ENCODE measurements around the gene RHBDL2. TPM values are rescaled to one million over a fixed set of nuclear protein-coding genes. Genes with fewer than 3 reads are reported as not detected.

RHBDL2 gene
- total RNA-seq, 1 experiment from 2014 or later: not detected

- H3K9ac ChIP-seq (ENCODE audit: low read length): no peak overlapping the region
- BruUV-seq (replicated peaks): no TSS peak
- H3K79me2 ChIP-seq (ENCODE audit: insufficient read depth, low read length): no peaks in the 10 kb centered on the region
- ATAC-seq (no peak), DNase-seq (ENCODE audit: low read depth, low spot score) (no peak)
- ChIA-PET POLR2A (no interaction called here), CTCF (no interaction called here), RAD21 (ENCODE audit: low non-redundant PET in 1 of 2, low total read pairs in 2 of 2, uncharacterized antibody in 2 of 2, unreplicated experiment in 2 of 2) (no interaction called here)
- no peak overlapping the region for H3K4me2 ChIP-seq (ENCODE audit: low read length)
- H3K4me1 ChIP-seq (ENCODE audit: control insufficient read depth in 1 of 2, insufficient read depth in 2 of 2, low read length in 2 of 2): no peaks in the 10 kb centered on the region
- no peak overlapping the region for H2AFZ ChIP-seq (ENCODE audit: low read depth, low read length, poor library complexity, severe bottlenecking)
- no peaks in the 10 kb centered on the region for H3K27me3 ChIP-seq (ENCODE audit: insufficient read depth, low read length)
- no peak overlapping the region for H3K4me3 ChIP-seq (replicated peaks in 1 of 2; ENCODE audit: low read depth in 1 of 2, low read length in 2 of 2)
- no peak for TF ChIP-seq ZNF274 (IDR thresholded peaks at IDR 0.05; ENCODE audit: low read depth, low read length)
- TF ChIP-seq ATF3 (IDR thresholded peaks at IDR 0.05): no peak
- TF ChIP-seq CEBPB (IDR thresholded peaks at IDR 0.05; ENCODE audit: low read depth): no peak
- no peak for TF ChIP-seq TCF7L2 (IDR thresholded peaks at IDR 0.05; ENCODE audit: borderline replicate concordance, extremely low read depth, insufficient read depth, insufficient read length)
- no peak for TF ChIP-seq EZH2 (IDR thresholded peaks at IDR 0.05)
- no peak for TF ChIP-seq ELF1 (IDR thresholded peaks at IDR 0.05; ENCODE audit: borderline replicate concordance, low read depth)
- TF ChIP-seq FOSL1 (IDR thresholded peaks at IDR 0.05; ENCODE audit: low read depth): no peak
- TF ChIP-seq POLR2AphosphoS5 (IDR thresholded peaks at IDR 0.05; ENCODE audit: low read depth, low read length): no peak
- no peak for TF ChIP-seq YY1 (IDR thresholded peaks at IDR 0.05; ENCODE audit: extremely low read depth, insufficient replicate concordance, low read depth, low read length)
- no peaks in the 10 kb centered on the region for H4K20me1 ChIP-seq (ENCODE audit: insufficient read depth)
- no peaks in the 10 kb centered on the region for H3K9me3 ChIP-seq (ENCODE audit: control insufficient read depth in 1 of 2, insufficient read depth in 1 of 2, low read depth in 1 of 2, low read length in 2 of 2)
- intact Hi-C loops (cut with micrococcal nuclease): no loop called here
- H3K27ac ChIP-seq (ENCODE audit: low read depth, low read length): no peak overlapping the region
- no peaks in the 10 kb centered on the region for H3K9me2 ChIP-seq (ENCODE audit: insufficient read depth)
- H3K36me3 ChIP-seq (ENCODE audit: control insufficient read depth in 1 of 2, insufficient read depth in 2 of 2, low read length in 2 of 2): no peaks in the 10 kb centered on the region
These were observed 15.5 kb downstream of the RHBDL2 start for GRCh38 chr1:38926091-38926490.

GRCh38 chr1:38925391-38925790 is 16.2 kb downstream of the RHBDL2 start:
- Histone ChIP-seq H2AFZ (ENCODE audit: low read depth, low read length, poor library complexity, severe bottlenecking) (no peak overlapping the region), H3K27me3 (ENCODE audit: insufficient read depth, low read length) (no peaks in the 10 kb centered on the region), H3K9me3 (ENCODE audit: control insufficient read depth in 1 of 2, insufficient read depth in 1 of 2, low read depth in 1 of 2, low read length in 2 of 2) (no peaks in the 10 kb centered on the region), H4K20me1 (ENCODE audit: insufficient read depth) (no peaks in the 10 kb centered on the region), H3K36me3 (ENCODE audit: control insufficient read depth in 1 of 2, insufficient read depth in 2 of 2, low read length in 2 of 2) (no peaks in the 10 kb centered on the region), H3K4me3 (replicated peaks in 1 of 2; ENCODE audit: low read depth in 1 of 2, low read length in 2 of 2) (no peak overlapping the region), H3K27ac (ENCODE audit: low read depth, low read length) (no peak overlapping the region), H3K79me2 (ENCODE audit: insufficient read depth, low read length) (no peaks in the 10 kb centered on the region), H3K9me2 (ENCODE audit: insufficient read depth) (no peaks in the 10 kb centered on the region), H3K4me2 (ENCODE audit: low read length) (no peak overlapping the region), H3K9ac (ENCODE audit: low read length) (no peak overlapping the region), H3K4me1 (ENCODE audit: control insufficient read depth in 1 of 2, insufficient read depth in 2 of 2, low read length in 2 of 2) (no peaks in the 10 kb centered on the region)
- TF ChIP-seq ZNF274 (IDR thresholded peaks at IDR 0.05; ENCODE audit: low read depth, low read length) (no peak), ELF1 (IDR thresholded peaks at IDR 0.05; ENCODE audit: borderline replicate concordance, low read depth) (no peak), CEBPB (IDR thresholded peaks at IDR 0.05; ENCODE audit: low read depth) (no peak), POLR2AphosphoS5 (IDR thresholded peaks at IDR 0.05; ENCODE audit: low read depth, low read length) (no peak), FOSL1 (IDR thresholded peaks at IDR 0.05; ENCODE audit: low read depth) (no peak), SP1 (IDR thresholded peaks at IDR 0.05; ENCODE audit: low read depth) (no peak), CBX3 (IDR thresholded peaks at IDR 0.05; ENCODE audit: low read depth) (no peak), JUND (IDR thresholded peaks at IDR 0.05) (no peak), EGR1 (IDR thresholded peaks at IDR 0.05; ENCODE audit: low read depth) (no peak), TCF7L2 (IDR thresholded peaks at IDR 0.05; ENCODE audit: borderline replicate concordance, extremely low read depth, insufficient read depth, insufficient read length) (no peak), ZFX (IDR thresholded peaks at IDR 0.05) (no peak), EZH2phosphoT487 (IDR thresholded peaks at IDR 0.05; ENCODE audit: borderline replicate concordance) (no peak), ATF3 (IDR thresholded peaks at IDR 0.05) (no peak)
- ChIA-PET RAD21 (ENCODE audit: low non-redundant PET in 1 of 2, low total read pairs in 2 of 2, uncharacterized antibody in 2 of 2, unreplicated experiment in 2 of 2) (no interaction called here), POLR2A (no interaction called here), CTCF (no interaction called here)
- DNase-seq (ENCODE audit: low read depth, low spot score): no peak
- intact Hi-C loops (cut with micrococcal nuclease): no loop called here
- no TSS peak for BruUV-seq (replicated peaks)
- ATAC-seq: no peak
